ENCODE data around the gene GMCL2.

Gene GMCL2, protein sequence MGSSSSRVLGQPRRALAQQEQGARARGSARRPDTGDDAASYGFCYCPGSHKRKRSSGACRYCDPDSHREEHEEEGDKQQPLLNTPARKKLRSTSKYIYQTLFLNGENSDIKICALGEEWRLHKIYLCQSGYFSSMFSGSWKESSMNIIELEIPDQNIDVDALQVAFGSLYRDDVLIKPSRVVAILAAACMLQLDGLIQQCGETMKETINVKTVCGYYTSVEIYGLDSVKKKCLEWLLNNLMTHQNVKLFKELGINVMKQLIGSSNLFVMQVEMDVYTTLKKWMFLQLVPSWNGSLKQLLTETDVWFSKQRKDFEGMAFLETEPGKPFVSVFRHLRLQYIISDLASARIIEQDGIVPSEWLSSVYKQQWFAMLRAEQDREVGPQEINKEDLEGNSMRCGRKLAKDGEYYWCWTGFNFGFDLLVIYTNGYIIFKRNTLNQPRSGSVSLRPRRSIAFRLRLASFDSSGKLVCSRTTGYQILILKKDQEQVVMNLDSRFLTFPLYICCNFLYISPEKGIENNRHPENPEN

DNA sequence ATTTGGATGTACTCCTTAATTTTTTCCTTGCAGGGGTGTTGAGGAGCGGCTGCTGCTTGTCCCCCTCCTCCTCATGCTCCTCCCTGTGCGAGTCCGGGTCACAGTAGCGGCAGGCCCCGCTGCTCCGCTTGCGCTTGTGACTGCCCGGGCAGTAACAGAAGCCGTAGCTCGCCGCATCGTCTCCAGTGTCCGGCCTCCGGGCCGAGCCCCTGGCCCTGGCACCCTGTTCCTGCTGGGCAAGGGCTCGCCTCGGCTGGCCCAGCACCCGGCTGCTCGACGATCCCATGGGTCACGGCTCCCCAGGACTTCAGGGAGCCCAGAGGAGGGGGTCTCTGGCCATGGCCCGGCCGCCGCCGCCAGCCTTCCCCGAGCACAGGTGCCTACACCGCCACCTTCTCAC lies at the start of gene GMCL2:
GMCL2 (minus strand) TSS at position 358 of the 400 bp plus-strand sequence; CDS start at position 286, 72 bp downstream.
- no peak for TF ChIP-seq CTCF (IDR thresholded peaks at IDR 0.05; ENCODE audit: extremely low read depth, missing control alignments)
- DNase-seq (ENCODE audit: low spot score), result no peak

GRCh38 chr5:178236679-178237078 lies 49.5 kb upstream of the GMCL2 start:
- DNase-seq (ENCODE audit: low spot score), result no peak
- TF ChIP-seq CTCF (IDR thresholded peaks at IDR 0.05; ENCODE audit: extremely low read depth, missing control alignments), result no peak

DNA sequence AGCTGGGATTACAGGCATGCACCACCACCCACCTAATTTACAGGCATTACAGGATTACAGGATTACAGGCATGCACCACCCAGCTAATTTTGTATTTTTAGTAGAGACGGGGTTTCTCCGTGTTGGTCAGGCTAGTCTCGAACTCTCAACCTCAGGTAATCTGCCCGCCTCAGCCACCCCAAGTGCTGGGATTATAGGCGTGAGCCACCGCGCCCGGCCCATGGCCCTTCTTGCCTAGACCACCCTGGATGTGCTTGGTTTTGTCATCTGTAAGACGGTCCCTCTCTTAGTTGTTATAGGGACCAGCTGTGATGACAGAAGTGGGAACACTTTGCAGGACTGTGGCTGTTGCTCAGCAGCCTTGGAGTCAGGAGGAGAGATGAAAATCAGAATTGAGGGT lies 49.0 kb upstream of the GMCL2 start:
- TF ChIP-seq CTCF (IDR thresholded peaks at IDR 0.05; ENCODE audit: extremely low read depth, missing control alignments), result no peak
- no peak for DNase-seq (ENCODE audit: low spot score)

DNA sequence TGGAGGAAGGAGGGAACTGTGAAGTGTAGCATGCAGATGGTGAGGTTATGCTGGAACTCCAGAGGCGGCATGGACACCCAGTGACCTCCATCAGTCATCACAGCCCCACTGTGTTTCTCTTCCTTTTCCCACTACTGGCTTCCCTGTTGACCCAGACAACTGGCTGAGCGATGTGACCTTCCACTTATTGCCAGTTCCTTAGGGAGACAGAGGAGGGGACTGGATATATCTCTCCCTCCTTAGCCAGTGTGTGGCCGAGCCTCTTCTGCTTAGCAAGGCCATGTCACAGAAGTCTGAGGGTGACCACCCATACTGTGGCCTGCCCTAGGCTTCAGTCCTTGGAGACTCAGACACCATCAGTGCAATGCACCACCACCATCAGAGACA lies 48.4 kb upstream of the GMCL2 start:
- no peak for DNase-seq (ENCODE audit: low spot score)
- TF ChIP-seq CTCF (IDR thresholded peaks at IDR 0.05; ENCODE audit: extremely low read depth, missing control alignments), result no peak

GRCh38 chr5:178234750-178235587 lies 47.8 kb upstream of the GMCL2 start:
- TF ChIP-seq CTCF (IDR thresholded peaks at IDR 0.05; ENCODE audit: extremely low read depth, missing control alignments), result peak; percentile 89
- DNase-seq (ENCODE audit: low spot score), result peak; percentile 85

- no peak for TF ChIP-seq CTCF (IDR thresholded peaks at IDR 0.05; ENCODE audit: extremely low read depth, missing control alignments)
- no peak for DNase-seq (ENCODE audit: low spot score)
These were observed 47.1 kb upstream of the GMCL2 start for GRCh38 chr5:178234121-178234749.

Measured in GM20000 (cell line).